Brain microvascular endothelial cell (primary cell): ENCODE measurements around the gene DCAF7.

Source experiments
- DNase-seq: peaks from one replicate; pipeline ENCODE4 v3.0.0-alpha.2; 2020
- H3K27ac ChIP-seq: fragments of 250-450 bp; sonication (Bioruptor Pico); 2 replicates; pipeline ENCODE4 v1.5.1; 2020; ENCODE audit warnings: mild to moderate bottlenecking, moderate library complexity
- H3K27me3 ChIP-seq: fragments of 250-450 bp; sonication (Bioruptor Pico); replicated peaks from 2 replicates; pipeline ENCODE4 v1.5.1; 2020; ENCODE audit warnings: mild to moderate bottlenecking
- H3K36me3 ChIP-seq: fragments of 250-450 bp; sonication (Bioruptor Pico); replicated peaks from 2 replicates; pipeline ENCODE4 v1.5.1; 2020; ENCODE audit warnings: mild to moderate bottlenecking
- H3K4me3 ChIP-seq: 2 replicates; pipeline ENCODE4 v1.5.1; 2011; ENCODE audit warnings: low read depth, mild to moderate bottlenecking, control low read depth, low read length, moderate library complexity
- CTCF ChIP-seq: IDR thresholded peaks from 2 replicates; pipeline ENCODE4 v1.5.1; 2011; ENCODE audit warnings: low read depth, mild to moderate bottlenecking, moderate library complexity, low read length, control low read depth, inconsistent platforms; ENCODE audit errors: missing control alignments
- in situ Hi-C: cut with HindIII; loops from 2 replicates; pipeline ENCODE4 v1.10.0; 2017; ENCODE audit warnings: low sequenced_read_pairs, low pct_ligation_motif_present

The DCAF7 gene

GRCh38 chr17:63506627-63507026 lies 43.6 kb upstream of the DCAF7 start:
- Histone ChIP-seq H3K36me3 (no peaks in the 10 kb centered on the region), H3K27me3 (no peaks in the 10 kb centered on the region), H3K27ac (no peak overlapping the region), H3K4me3 (no peak overlapping the region)
- no peak for TF ChIP-seq CTCF
- in situ Hi-C loops = no loop called here
- DNase-seq = no peak

- no peak for DNase-seq
- Histone ChIP-seq H3K36me3 (no peaks in the 10 kb centered on the region), H3K4me3 (no peak overlapping the region), H3K27me3 (no peaks in the 10 kb centered on the region), H3K27ac (no peak overlapping the region)
- TF ChIP-seq CTCF = no peak
- in situ Hi-C loops = no loop called here
These were observed 38.9 kb upstream of the DCAF7 start for GRCh38 chr17:63511331-63511730.

- no peaks in the 10 kb centered on the region for H3K27me3 ChIP-seq
- H3K36me3 ChIP-seq = no peaks in the 10 kb centered on the region
- no peak overlapping the region for H3K27ac ChIP-seq
- TF ChIP-seq CTCF = no peak
- H3K4me3 ChIP-seq = no peak overlapping the region
- no peak for DNase-seq
- in situ Hi-C loops = no loop called here
These were observed 37.9 kb upstream of the DCAF7 start for GRCh38 chr17:63512388-63512787.

GRCh38 chr17:63512896-63513644 lies 37.2 kb upstream of the DCAF7 start:
- no peak for DNase-seq
- in situ Hi-C loops = no loop called here
- TF ChIP-seq CTCF = no peak
- Histone ChIP-seq H3K27ac (no peak overlapping the region), H3K36me3 (no peaks in the 10 kb centered on the region), H3K27me3 (no peaks in the 10 kb centered on the region), H3K4me3 (no peak overlapping the region)

- TF ChIP-seq CTCF = no peak
- no peak overlapping the region for H3K27ac ChIP-seq
- H3K27me3 ChIP-seq = peaks cover under 1% of the 10 kb centered on the region
- no peaks in the 10 kb centered on the region for H3K36me3 ChIP-seq
- in situ Hi-C loops = no loop called here
- no peak overlapping the region for H3K4me3 ChIP-seq
- no peak for DNase-seq
These were observed 35.8 kb upstream of the DCAF7 start for GRCh38 chr17:63514477-63514876.

GRCh38 chr17:63514974-63515373 lies 35.3 kb upstream of the DCAF7 start:
- no peak overlapping the region for H3K4me3 ChIP-seq
- TF ChIP-seq CTCF = no peak
- in situ Hi-C loops = no loop called here
- no peak overlapping the region for H3K27ac ChIP-seq
- H3K27me3 ChIP-seq = peaks cover 2% of the 10 kb centered on the region
- DNase-seq = no peak
- no peaks in the 10 kb centered on the region for H3K36me3 ChIP-seq
